Stimulated activated CD4-positive, alpha-beta T cell treated with anti-CD3 and anti-CD28 coated beads, TNF-alpha, amount 100 ng/mL, for 24 hours (primary cell): ENCODE measurements around the gene NANOS3.

Source experiments
- DNase-seq, 3 experiments: peaks; one replicate each; pipeline ENCODE4 v3.0.0-alpha.2; 2020; ENCODE audit warnings: low read depth in 3 of 3

The NANOS3 gene

GRCh38 chr19:13864667-13865570 lies 12.0 kb upstream of the NANOS3 start:
- no peak for DNase-seq

- DNase-seq: no peak
Observed at GRCh38 chr19:13865571-13866462, 11.1 kb upstream of the NANOS3 start.

- no peak for DNase-seq
Observed at GRCh38 chr19:13866463-13867046, 10.4 kb upstream of the NANOS3 start.

GRCh38 chr19:13868663-13869062 lies 8.3 kb upstream of the NANOS3 start:
- DNase-seq: no peak

- DNase-seq: no peak
Observed at GRCh38 chr19:13869281-13869680, 7.7 kb upstream of the NANOS3 start.

- DNase-seq: no peak
Observed at GRCh38 chr19:13870873-13871272, 6.1 kb upstream of the NANOS3 start.

GRCh38 chr19:13872339-13872694 lies 4.6 kb upstream of the NANOS3 start:
- DNase-seq: no peak

GRCh38 chr19:13872695-13873389 lies 4.1 kb upstream of the NANOS3 start:
- no peak for DNase-seq

- no peak for DNase-seq
Observed at GRCh38 chr19:13873834-13874515, 3.0 kb upstream of the NANOS3 start.

- no peak for DNase-seq
Observed at GRCh38 chr19:13875824-13876223, 1.1 kb upstream of the NANOS3 start.

- DNase-seq: no peak
Observed at GRCh38 chr19:13877303-13877702, 369 bp downstream of the NANOS3 start.

- peak; percentile 96 to 99 (median 98) for DNase-seq
Observed at GRCh38 chr19:13880059-13881043, 3.4 kb downstream of the NANOS3 start.

GRCh38 chr19:13881251-13881691 lies 4.3 kb downstream of the NANOS3 start:
- DNase-seq: no peak

- peak in 1 of 3 experiments; percentile 44 for DNase-seq
Observed at GRCh38 chr19:13881692-13882418, 4.9 kb downstream of the NANOS3 start.

- DNase-seq: no peak
Observed at GRCh38 chr19:13882419-13882795, 5.5 kb downstream of the NANOS3 start.

GRCh38 chr19:13882836-13883235 lies 5.9 kb downstream of the NANOS3 start:
- no peak for DNase-seq

- DNase-seq: no peak
Observed at GRCh38 chr19:13883516-13884064, 6.7 kb downstream of the NANOS3 start.

- DNase-seq: no peak
Observed at GRCh38 chr19:13884726-13885591, 8.0 kb downstream of the NANOS3 start.
